ENCODE results near the gene PCSK5. TPM values are rescaled to one million over a fixed set of nuclear protein-coding genes. Genes with fewer than 3 reads are reported as not detected.

Gene PCSK5
- polyA plus RNA-seq, 1 donor from 2014 or later: 1.7 TPM

GRCh38 chr9:76013809-76014208 is 123.3 kb downstream of the PCSK5 start:
- Histone ChIP-seq H3K36me3 (ENCODE audit: insufficient read depth, low read length) (no peaks in the 10 kb centered on the region), H3K9me3 (ENCODE audit: low read length) (no peaks in the 10 kb centered on the region), H3K4me3 (ENCODE audit: low read length) (no peak overlapping the region), H3K27me3 (ENCODE audit: insufficient read depth, low read depth, low read length) (no peaks in the 10 kb centered on the region), H3K9ac (ENCODE audit: low read length) (no peak overlapping the region), H3K79me2 (replicated peaks; ENCODE audit: insufficient read depth, low read length) (no peaks in the 10 kb centered on the region), H2AFZ (ENCODE audit: low read depth, low read length) (no peak overlapping the region), H4K20me1 (ENCODE audit: insufficient read depth) (no peaks in the 10 kb centered on the region), H3F3A (ENCODE audit: insufficient read depth, low read length, poor library complexity, severe bottlenecking) (no peaks in the 10 kb centered on the region), H3K27ac (ENCODE audit: low read length) (no peak overlapping the region), H3K9me2 (ENCODE audit: insufficient read depth, low read length) (no peaks in the 10 kb centered on the region), H3K4me2 (ENCODE audit: low read length) (no peak overlapping the region)
- no peak for TF ChIP-seq RAD21 (conservative IDR thresholded peaks at IDR 0.05)
- TF ChIP-seq EP300 (conservative IDR thresholded peaks at IDR 0.05; ENCODE audit: poor library complexity, severe bottlenecking): no peak
- no peak for TF ChIP-seq MXI1 (conservative IDR thresholded peaks at IDR 0.05; ENCODE audit: poor library complexity, severe bottlenecking)
- TF ChIP-seq REST (IDR thresholded peaks at IDR 0.05; ENCODE audit: borderline replicate concordance): no peak
- TF ChIP-seq TAF1 (IDR thresholded peaks at IDR 0.05; ENCODE audit: low read depth): no peak
- TF ChIP-seq CTCF (IDR thresholded peaks at IDR 0.05; ENCODE audit: poor library complexity, severe bottlenecking): no peak

GRCh38 chr9:76018235-76018634 is 127.8 kb downstream of the PCSK5 start:
- H3K9ac ChIP-seq (ENCODE audit: low read length): no peak overlapping the region
- no peak overlapping the region for H3K4me2 ChIP-seq (ENCODE audit: low read length)
- no peaks in the 10 kb centered on the region for H3K9me3 ChIP-seq (ENCODE audit: low read length)
- H3K4me3 ChIP-seq (ENCODE audit: low read length): no peak overlapping the region
- H3K79me2 ChIP-seq (replicated peaks; ENCODE audit: insufficient read depth, low read length): no peaks in the 10 kb centered on the region
- no peaks in the 10 kb centered on the region for H3K36me3 ChIP-seq (ENCODE audit: insufficient read depth, low read length)
- H3K27me3 ChIP-seq (ENCODE audit: insufficient read depth, low read depth, low read length): no peaks in the 10 kb centered on the region
- no peaks in the 10 kb centered on the region for H3F3A ChIP-seq (ENCODE audit: insufficient read depth, low read length, poor library complexity, severe bottlenecking)
- H2AFZ ChIP-seq (ENCODE audit: low read depth, low read length): no peak overlapping the region
- H4K20me1 ChIP-seq (ENCODE audit: insufficient read depth): no peaks in the 10 kb centered on the region
- no peak overlapping the region for H3K27ac ChIP-seq (ENCODE audit: low read length)
- H3K9me2 ChIP-seq (ENCODE audit: insufficient read depth, low read length): no peaks in the 10 kb centered on the region
- no peak for TF ChIP-seq CTCF (IDR thresholded peaks at IDR 0.05; ENCODE audit: poor library complexity, severe bottlenecking)
- no peak for TF ChIP-seq TAF1 (IDR thresholded peaks at IDR 0.05; ENCODE audit: low read depth)
- TF ChIP-seq SMC3 (conservative IDR thresholded peaks at IDR 0.05; ENCODE audit: poor library complexity): no peak
- no peak for TF ChIP-seq EP300 (conservative IDR thresholded peaks at IDR 0.05; ENCODE audit: poor library complexity, severe bottlenecking)
- TF ChIP-seq EZH2 (IDR thresholded peaks at IDR 0.05; ENCODE audit: borderline replicate concordance, insufficient read depth, low read length, poor library complexity, severe bottlenecking): no peak
- TF ChIP-seq REST (IDR thresholded peaks at IDR 0.05; ENCODE audit: borderline replicate concordance): no peak
- TF ChIP-seq POLR2AphosphoS5 (IDR thresholded peaks at IDR 0.05): no peak

Measured in neural cell (in vitro differentiated cells).